Activated CD8-positive, alpha-beta T cell treated with anti-CD3 and anti-CD28 coated beads for 36 hours (primary cell): ENCODE data around the gene MCF2L. TPM values are rescaled to one million over a fixed set of nuclear protein-coding genes. Genes with fewer than 3 reads are reported as not detected.
"Not testable (repeated sequence)": the region's sequence is repeated elsewhere in the genome, so short reads cannot be mapped to it uniquely, and the experiment has no call there.

Experiments
- ATAC-seq: fragments of 200-7000 bp; cut with Tn5 transposase; one replicate; pipeline ENCODE4 v1.10.0; 2021; ENCODE audit warnings: mild to moderate bottlenecking, moderate library complexity
- CTCF ChIA-PET: fragments of 350-600 bp; sonication (Branson Sonifier 250); formaldehyde crosslinking; loops from one replicate; lab custom pipeline; 2021; ENCODE audit warnings: antibody characterized with exemption; lab: Charles Lee
- POLR2A ChIA-PET: fragments of 350-600 bp; sonication (Branson Sonifier 250); formaldehyde crosslinking; loops from one replicate; lab custom pipeline; 2021; ENCODE audit warnings: antibody characterized with exemption; lab: Charles Lee
- DNase-seq: peaks from one replicate; pipeline ENCODE4 v3.0.0-alpha.2; 2020
- H3K27ac Mint-ChIP-seq: one replicate; pipeline ENCODE4 v1.8.0; 2021; ENCODE audit warnings: mild to moderate bottlenecking, mixed read lengths
- H3K27me3 Mint-ChIP-seq: one replicate; pipeline ENCODE4 v1.8.0; 2021; ENCODE audit warnings: mixed read lengths
- H3K36me3 Mint-ChIP-seq: one replicate; pipeline ENCODE4 v1.8.0; 2021; ENCODE audit warnings: low read depth, mixed read lengths
- H3K4me1 Mint-ChIP-seq: one replicate; pipeline ENCODE4 v1.8.0; 2021; ENCODE audit warnings: low read depth, mixed read lengths
- H3K4me3 Mint-ChIP-seq: one replicate; pipeline ENCODE4 v1.8.0; 2021; ENCODE audit warnings: mild to moderate bottlenecking, moderate library complexity, mixed read lengths
- H3K9me3 Mint-ChIP-seq: one replicate; pipeline ENCODE4 v1.8.0; 2021; ENCODE audit warnings: mixed read lengths
- intact Hi-C: fragments of 100-400 bp; cut with micrococcal nuclease; formaldehyde crosslinking; loops from one replicate; pipeline ENCODE4 v1.10.0; 2022
- total RNA-seq, 2 experiments: library from RNA; stranded (reverse); gene quantifications; one replicate each; pipeline ENCODE4 v1.2.3, GENCODE V29; 2021
- TF ChIP-seq, protein P1 (sequence below): fragments of 200-600 bp; IDR thresholded peaks from one replicate; pipeline ENCODE4 v1.8.0; 2022; ENCODE audit warnings: antibody characterized with exemption, mild to moderate bottlenecking

MCF2L gene
- total RNA-seq, 2 experiments from 2014 or later: 7.6 to 8.9 TPM

DNA sequence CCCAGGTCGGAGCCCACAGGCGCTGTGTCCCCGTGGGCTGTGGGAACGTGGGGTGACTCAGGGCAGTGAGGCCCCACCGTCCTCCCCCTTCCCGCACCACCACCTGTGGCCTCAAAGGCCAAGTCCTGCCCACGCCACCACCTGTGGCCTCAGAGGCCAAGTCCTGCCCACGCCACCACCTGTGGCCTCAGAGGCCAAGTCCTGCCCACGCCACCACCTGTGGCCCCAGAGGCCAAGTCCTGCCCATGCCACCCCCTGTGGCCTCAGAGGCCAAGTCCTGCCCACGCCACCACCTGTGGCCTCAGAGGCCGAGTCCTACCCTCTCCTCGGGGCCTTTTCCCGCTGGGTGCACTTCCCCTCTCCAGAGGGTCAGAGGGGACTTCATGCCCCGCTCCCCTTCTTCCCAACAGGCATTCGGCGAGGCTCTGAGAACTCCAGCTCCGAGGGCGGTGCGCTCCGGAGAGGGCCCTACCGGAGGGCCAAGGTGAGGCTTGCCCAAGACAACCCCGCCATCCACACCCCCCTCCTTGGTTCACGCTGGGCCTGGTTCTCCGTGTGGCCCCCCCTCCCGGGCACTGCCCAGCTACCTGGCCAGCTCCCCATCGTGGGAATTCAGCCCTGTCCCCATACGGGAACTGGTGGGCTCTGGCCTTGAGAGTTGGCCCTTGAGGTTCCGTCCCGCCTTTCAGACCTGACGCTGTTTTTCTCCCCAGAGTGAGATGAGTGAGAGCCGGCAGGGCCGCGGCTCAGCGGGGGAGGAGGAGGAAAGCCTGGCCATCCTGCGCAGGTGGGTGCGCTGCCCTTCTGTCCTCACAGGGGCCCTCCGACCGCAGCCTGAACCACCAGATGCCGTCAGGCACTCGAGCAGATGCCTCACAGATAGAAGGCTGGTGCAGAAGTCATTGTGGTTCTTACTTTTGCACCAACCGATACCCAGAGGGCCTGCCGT is 109.2 kb downstream of the MCF2L start:
- Mint-ChIP-seq H3K4me1 (no peaks in the 10 kb centered on the region), H3K9me3 (no peaks in the 10 kb centered on the region), H3K27me3 (no peaks in the 10 kb centered on the region), H3K27ac (no peak overlapping the region), H3K4me3 (no peak overlapping the region), H3K36me3 (no peaks in the 10 kb centered on the region)
- ChIA-PET CTCF (interaction anchor here (1.1 kb wide), 1 partner anchor 9 kb away, joined by 3 read pairs; no protein-coding TSS in a partner anchor), POLR2A (no interaction called here)
- intact Hi-C loops: no loop called here
- DNase-seq (no peak), ATAC-seq (no peak)
- TF ChIP-seq, protein P1, sequence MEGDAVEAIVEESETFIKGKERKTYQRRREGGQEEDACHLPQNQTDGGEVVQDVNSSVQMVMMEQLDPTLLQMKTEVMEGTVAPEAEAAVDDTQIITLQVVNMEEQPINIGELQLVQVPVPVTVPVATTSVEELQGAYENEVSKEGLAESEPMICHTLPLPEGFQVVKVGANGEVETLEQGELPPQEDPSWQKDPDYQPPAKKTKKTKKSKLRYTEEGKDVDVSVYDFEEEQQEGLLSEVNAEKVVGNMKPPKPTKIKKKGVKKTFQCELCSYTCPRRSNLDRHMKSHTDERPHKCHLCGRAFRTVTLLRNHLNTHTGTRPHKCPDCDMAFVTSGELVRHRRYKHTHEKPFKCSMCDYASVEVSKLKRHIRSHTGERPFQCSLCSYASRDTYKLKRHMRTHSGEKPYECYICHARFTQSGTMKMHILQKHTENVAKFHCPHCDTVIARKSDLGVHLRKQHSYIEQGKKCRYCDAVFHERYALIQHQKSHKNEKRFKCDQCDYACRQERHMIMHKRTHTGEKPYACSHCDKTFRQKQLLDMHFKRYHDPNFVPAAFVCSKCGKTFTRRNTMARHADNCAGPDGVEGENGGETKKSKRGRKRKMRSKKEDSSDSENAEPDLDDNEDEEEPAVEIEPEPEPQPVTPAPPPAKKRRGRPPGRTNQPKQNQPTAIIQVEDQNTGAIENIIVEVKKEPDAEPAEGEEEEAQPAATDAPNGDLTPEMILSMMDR: no peak

DNA sequence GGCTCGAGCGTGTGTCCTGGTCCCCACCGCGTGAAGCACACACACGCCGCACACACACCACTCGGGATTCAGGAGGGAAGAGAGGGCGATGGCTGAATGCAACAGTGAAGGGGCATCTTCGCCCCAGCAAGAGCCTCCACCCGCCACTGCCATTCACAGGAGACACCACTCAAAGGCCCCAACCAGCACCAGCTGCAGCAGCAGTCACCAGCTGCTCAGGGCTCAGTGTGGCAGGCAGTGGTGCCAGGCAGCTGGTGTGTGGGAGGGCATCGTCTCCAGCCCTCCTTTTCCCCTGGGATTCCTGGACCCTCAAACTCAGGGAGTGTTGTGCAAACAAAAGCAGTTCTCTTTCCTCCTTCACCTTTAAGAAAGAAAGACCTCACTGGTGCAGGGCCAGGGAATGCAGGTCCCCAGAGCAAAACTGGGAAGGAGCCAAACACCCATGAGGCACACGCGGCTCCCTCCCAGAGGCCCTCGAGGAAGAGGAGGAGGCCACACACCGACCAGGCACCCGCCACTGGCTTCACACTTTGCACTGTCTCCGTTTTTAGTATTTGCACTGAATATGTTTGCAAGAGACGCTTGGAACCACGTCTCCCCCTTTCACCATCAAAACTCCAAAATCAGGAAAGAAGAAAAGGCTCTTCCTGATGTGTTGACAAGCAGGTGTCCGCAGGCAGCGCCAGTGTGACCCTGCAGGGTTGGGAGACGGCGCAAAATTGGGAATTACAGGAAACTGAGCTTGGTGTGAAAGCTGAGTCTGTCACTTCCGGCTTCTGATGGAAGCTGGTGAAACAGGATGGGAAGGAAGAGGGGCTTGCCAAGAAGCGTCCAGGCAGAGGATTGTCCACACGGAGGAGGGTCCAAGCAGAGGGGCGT is 110.1 kb downstream of the MCF2L start:
- no peak overlapping the region for H3K4me3 Mint-ChIP-seq
- ChIA-PET CTCF (no interaction called here), POLR2A (no interaction called here)
- H3K36me3 Mint-ChIP-seq: no peaks in the 10 kb centered on the region
- H3K9me3 Mint-ChIP-seq: no peaks in the 10 kb centered on the region
- TF ChIP-seq, protein P1: no peak
- H3K4me1 Mint-ChIP-seq: no peaks in the 10 kb centered on the region
- no peak for ATAC-seq
- DNase-seq: no peak
- intact Hi-C loops: no loop called here
- H3K27ac Mint-ChIP-seq: no peak overlapping the region
- H3K27me3 Mint-ChIP-seq: no peaks in the 10 kb centered on the region

DNA sequence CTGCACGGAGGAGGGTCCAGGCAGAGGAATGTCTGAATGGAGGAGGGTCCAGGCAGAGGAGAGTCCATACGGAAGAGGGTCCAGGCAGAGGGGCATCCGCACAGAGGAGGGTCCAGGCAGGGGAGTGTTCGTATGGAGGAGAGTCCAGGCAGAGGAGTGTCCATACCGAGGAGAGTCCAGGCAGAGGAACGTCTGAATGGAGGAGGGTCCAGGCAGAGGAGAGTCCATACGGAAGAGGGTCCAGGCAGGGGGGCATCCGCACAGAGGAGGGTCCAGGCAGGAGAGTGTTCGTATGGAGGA is 110.7 kb downstream of the MCF2L start:
- H3K4me1 Mint-ChIP-seq, CTCF ChIA-PET, intact Hi-C loops, H3K27ac Mint-ChIP-seq, POLR2A ChIA-PET, H3K27me3 Mint-ChIP-seq, DNase-seq, H3K36me3 Mint-ChIP-seq, H3K9me3 Mint-ChIP-seq, ATAC-seq, H3K4me3 Mint-ChIP-seq: not testable (repeated sequence)

DNA sequence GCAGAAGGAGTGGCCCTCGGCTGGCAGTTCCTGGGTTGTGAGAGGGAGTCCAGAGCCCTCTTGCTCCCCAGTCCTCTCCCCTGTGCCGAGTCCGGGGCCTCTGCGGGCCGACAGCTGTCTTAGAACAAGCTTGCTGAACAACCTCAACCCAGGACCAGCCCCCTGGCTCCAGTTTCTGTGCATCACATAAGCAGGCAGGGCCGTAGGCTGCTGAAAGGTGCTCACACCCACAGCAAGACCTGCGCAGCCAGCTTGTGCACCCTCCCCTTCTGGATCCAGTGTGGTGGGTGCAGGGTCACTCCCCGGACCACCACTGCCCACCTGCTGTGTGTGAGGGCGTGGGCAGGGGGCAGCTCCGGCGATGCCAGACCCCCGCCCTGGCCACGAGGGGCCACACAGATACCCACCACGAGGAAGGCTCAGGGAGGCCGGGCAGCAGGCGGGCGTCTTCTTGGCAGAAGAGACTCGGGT is 111.4 kb downstream of the MCF2L start:
- intact Hi-C loops: no loop called here
- H3K27ac Mint-ChIP-seq: no peak overlapping the region
- ChIA-PET POLR2A (no interaction called here), CTCF (no interaction called here)
- ATAC-seq (no peak), DNase-seq (no peak)
- H3K4me3 Mint-ChIP-seq: no peak overlapping the region
- no peaks in the 10 kb centered on the region for H3K9me3 Mint-ChIP-seq
- no peaks in the 10 kb centered on the region for H3K36me3 Mint-ChIP-seq
- TF ChIP-seq, protein P1: no peak
- H3K4me1 Mint-ChIP-seq: no peaks in the 10 kb centered on the region
- no peaks in the 10 kb centered on the region for H3K27me3 Mint-ChIP-seq

- Mint-ChIP-seq H3K36me3 (no peaks in the 10 kb centered on the region), H3K27ac (no peak overlapping the region), H3K4me3 (no peak overlapping the region), H3K27me3 (no peaks in the 10 kb centered on the region), H3K4me1 (no peaks in the 10 kb centered on the region), H3K9me3 (no peaks in the 10 kb centered on the region)
- DNase-seq (no peak), ATAC-seq (no peak)
- POLR2A ChIA-PET: no interaction called here
- TF ChIP-seq, protein P1: no peak
- intact Hi-C loops: no loop called here
- CTCF ChIA-PET: no interaction called here
Observed at GRCh38 chr13:113080901-113081521, 112.0 kb downstream of the MCF2L start.
